GM12872 (cell line): ENCODE results near the gene TEAD1.

Experiments
- TF ChIP-seq, protein P1 (sequence below): IDR thresholded peaks from 3 replicates; pipeline ENCODE4 v1.5.1; 2011; ENCODE audit warnings: low read depth, mild to moderate bottlenecking, low read length, moderate library complexity; ENCODE audit not compliant: insufficient read depth

The TEAD1 gene

DNA sequence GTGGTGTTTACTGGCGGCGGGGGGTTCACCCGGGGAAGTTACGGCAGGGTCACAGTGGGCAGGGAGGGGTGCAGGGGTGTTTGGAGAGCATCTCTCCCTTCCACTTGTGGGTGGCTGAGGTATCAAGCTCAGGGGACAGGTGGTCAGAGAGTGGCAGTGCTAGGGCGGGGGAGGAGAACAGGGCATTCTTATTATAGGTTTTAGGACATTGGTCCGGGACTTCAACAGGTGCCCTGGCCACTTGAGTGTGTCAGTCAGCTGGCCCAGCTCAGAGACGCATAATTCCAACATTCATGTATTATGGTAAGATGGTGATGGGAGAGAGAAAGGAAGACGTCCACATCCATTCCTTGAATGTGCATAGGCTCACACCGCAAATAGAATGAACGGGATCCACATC is 101.7 kb downstream of the TEAD1 start:
- TF ChIP-seq, protein P1, sequence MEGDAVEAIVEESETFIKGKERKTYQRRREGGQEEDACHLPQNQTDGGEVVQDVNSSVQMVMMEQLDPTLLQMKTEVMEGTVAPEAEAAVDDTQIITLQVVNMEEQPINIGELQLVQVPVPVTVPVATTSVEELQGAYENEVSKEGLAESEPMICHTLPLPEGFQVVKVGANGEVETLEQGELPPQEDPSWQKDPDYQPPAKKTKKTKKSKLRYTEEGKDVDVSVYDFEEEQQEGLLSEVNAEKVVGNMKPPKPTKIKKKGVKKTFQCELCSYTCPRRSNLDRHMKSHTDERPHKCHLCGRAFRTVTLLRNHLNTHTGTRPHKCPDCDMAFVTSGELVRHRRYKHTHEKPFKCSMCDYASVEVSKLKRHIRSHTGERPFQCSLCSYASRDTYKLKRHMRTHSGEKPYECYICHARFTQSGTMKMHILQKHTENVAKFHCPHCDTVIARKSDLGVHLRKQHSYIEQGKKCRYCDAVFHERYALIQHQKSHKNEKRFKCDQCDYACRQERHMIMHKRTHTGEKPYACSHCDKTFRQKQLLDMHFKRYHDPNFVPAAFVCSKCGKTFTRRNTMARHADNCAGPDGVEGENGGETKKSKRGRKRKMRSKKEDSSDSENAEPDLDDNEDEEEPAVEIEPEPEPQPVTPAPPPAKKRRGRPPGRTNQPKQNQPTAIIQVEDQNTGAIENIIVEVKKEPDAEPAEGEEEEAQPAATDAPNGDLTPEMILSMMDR, result no peak

DNA sequence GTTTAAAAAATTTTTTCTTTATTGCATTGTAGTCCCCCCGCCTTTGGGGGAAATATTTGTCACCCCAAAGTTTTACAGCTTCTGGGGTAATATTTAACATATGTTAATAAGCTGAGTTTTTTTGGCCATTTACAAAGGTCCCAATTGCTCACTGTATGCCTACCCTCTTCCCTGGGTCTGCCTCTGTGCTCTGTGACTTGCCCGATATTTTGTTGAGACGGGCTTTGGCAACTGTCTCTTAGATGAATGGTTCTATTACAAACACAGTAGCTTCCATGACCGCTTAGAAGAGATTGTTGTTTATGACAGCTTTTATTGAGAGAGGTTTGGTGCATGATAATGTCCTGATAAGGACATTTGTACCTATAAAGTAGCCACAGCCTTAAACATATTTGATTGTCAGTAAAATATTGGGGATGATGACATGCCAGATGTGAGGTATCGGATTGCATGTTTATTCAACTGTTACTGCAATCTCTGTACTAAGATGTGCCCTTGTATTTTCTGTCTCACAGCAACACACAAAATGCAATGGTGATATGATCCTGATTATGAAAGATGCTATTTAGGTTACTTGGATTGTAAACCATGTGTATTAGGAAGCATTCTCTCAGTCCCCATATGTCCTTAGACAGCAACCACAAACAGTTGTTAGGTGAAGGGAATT is 103.1 kb downstream of the TEAD1 start:
- TF ChIP-seq, protein P1, result no peak

DNA sequence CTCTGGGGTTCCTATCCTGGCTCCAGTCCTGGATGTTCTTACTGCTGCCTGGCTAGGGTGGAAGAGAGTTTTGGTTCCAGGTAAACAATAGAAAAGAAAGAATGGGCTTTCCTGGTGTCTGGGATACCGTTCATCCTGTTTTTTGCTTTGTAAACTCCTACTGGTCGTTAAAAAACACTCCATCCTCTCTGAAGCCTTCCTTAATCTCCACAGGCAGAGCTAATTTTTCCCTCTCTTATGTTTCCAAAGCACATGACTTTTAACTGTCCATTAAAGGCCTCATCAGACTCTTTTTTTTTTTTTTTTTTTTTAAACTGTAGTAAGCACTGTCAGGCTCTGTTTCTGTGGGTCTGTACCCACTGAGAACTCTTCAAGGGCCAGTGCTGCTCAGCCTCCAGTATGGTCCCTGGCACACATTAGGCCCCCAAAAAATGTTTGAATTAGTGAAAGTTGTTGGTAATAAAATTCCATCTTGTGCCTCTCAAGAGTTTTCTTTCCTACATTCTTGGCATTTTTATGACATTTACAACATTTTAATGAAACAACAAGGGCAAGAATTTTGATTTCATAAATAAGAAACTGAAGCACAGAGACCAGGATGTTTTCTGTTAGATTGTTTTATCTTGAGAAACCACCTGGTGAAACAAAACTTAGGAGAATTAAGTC is 104.2 kb downstream of the TEAD1 start:
- TF ChIP-seq, protein P1, result no peak

DNA sequence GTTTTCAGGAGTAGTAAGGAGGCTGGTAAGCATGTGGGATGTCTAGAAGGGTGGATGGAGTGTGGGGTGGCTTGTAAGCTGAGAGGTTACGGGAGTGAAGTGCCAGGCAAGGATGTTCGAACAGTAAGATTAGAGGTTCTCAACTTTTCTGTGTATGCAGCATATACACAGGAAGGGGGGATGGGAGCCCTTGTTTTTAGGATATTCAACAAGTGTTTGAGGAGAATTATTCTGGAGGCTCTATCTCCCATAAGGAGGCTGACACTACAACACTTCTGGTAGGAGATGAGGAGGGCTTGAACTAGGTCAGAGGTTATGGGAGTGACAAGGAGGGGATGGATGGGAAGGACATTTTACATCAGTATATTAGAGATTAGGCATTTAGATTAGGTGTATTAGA is 109.5 kb downstream of the TEAD1 start:
- TF ChIP-seq, protein P1, result no peak

DNA sequence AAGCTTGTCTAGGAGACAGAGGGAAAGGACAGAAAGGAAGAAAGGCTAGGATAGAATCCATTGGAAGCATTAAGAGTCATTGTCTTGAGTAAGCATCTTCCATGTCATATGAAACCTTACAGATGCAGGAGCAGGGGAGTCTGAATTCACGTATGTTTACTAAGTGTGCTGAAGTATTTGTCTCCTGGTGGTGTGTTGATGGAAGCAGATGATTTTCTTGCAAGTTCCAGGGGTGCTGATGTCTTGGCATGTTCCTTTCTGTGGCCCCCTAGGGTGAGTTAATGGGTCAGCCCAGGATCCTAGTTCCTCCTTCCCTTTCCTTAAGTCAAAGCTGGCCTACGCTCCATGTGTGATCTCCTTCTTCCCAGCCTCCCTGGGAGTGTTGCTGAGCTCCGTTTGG is 110.2 kb downstream of the TEAD1 start:
- TF ChIP-seq, protein P1, result no peak

DNA sequence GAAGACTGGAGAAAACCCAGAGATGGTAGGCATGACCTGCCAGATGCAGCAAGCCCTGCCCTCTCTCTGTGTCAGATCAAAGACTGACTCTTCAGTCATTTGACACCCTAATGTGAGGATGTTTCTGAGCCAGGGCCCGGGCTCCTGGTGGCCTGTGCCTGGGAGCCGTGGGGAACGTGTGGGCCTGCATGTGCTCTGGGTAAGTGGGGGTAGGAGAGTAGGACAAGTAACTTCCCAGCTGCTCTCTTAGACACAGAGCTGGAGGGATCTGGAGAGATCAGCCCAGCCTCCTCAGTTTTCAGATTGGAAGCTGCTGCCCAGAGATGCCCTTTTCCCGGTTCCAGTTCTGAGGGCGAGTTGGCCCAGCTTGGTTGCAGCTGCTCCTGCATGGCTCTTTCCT is 110.8 kb downstream of the TEAD1 start:
- TF ChIP-seq, protein P1, result no peak

DNA sequence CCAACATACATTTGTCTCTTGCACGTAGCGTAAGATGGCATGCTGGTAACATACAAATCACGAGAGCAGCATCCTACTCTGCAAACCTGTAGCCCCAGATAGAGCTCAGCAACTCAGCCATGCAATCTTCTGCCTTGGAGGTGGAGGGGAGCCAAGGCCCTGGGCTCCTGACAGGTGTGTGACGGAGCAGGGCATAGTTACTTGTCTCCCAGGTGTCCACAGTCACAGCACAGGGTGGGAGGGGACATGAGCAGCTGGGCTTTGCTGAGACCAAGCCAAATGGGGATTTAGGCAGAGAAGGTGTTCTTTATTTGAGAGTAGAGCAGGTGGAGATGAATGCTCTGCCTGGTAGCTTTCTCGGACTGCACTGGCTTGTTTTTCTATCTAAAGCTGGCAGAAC is 111.7 kb downstream of the TEAD1 start:
- TF ChIP-seq, protein P1, result no peak
